Fibroblast of upper back skin (primary cell): Measurements from ENCODE around the gene C1orf50.
"Not testable (repeated sequence)": the region's sequence is repeated elsewhere in the genome, so short reads cannot be mapped to it uniquely, and the experiment has no call there.

ENCODE experiments used
- DNase-seq: peaks from one replicate; pipeline ENCODE4 v3.0.0-alpha.2; 2013

The C1orf50 gene

GRCh38 chr1:42806593-42806992 is 39.5 kb downstream of the C1orf50 start:
- DNase-seq: no peak

DNA sequence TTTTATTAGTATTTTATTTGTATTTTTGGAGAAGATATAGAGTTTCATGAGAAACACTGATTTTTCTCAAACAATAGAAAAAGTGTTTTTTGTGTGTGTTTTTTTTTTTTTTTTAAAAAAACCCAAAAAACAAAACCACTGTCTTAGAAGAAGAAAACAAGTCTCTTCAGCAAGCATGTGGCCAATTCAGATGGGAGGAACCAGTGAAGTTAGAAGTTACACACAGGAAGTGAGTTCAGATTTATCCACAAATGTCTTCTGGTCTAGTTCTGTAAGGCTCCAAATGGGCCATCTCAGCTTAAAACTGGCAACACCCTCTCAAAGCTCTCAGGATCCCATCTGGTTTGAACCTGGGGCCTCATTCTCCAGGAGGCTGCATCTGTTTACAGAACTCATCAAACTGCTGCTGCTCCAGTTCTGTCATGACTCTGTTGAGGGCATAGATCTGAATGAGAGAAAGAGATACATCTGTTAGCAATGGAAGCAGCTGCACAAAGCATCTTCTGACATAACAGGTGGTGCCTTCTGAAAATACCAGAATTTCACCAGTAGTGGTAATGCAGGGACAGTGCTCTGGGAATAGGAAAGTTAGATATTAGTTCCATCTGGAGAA is 40.1 kb downstream of the C1orf50 start:
- DNase-seq: no peak

- DNase-seq: not testable (repeated sequence)
These were observed 47.8 kb downstream of the C1orf50 start for GRCh38 chr1:42814815-42815214.

GRCh38 chr1:42815941-42816584 is 49.0 kb downstream of the C1orf50 start:
- no peak for DNase-seq

- peak; percentile 84 for DNase-seq
These were observed 49.8 kb downstream of the C1orf50 start, which contains the start of the genes ERMAP and SVBP for GRCh38 chr1:42816585-42817439. TSS of gene ERMAP (plus strand) at chr1:42817122. CDS start at chr1:42830449, 13,327 bp downstream. TSS of gene SVBP (minus strand) at chr1:42817397. CDS start at chr1:42816544, 853 bp downstream.

- no peak for DNase-seq
These were observed 50.4 kb downstream of the C1orf50 start for GRCh38 chr1:42817440-42817767.

DNA sequence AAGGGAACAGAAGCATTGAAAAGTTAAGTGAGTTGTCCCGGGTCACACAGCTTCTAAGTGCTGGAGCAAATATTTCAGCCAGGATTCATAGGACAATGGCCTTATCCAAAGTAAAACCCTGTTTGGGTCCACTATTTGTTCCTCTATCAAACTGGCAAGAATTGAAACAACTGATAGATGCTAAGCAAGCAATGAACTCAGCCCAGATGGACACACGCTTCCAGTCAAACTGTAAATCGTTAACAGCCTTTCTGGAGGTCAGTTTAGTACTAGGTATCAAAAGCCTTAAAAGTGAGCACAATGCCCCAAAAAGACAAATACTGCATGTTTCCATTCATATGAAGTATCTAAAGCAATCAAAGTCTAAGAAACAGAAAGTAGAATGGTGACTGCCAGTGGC is 50.9 kb downstream of the C1orf50 start:
- DNase-seq: no peak

DNA sequence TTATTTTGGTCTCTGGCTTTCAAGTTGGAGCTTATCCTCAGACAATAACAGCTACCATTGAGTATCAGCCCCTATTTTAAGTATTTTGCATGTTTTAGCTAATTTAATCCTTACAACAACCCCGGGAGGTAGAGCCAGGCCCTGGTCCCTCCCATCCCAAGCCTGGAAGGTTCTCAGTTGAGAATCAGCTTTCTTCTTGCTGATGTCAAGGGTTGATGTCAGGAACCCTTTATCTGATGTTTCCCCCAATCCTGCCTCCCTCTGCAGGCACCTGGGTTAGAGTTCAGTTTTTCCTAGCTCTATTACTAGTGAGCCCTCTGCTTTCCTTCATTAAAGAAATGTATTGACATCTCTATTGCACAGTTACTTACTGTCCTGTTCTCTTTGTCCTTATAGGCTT is 53.8 kb downstream of the C1orf50 start:
- DNase-seq: no peak

DNA sequence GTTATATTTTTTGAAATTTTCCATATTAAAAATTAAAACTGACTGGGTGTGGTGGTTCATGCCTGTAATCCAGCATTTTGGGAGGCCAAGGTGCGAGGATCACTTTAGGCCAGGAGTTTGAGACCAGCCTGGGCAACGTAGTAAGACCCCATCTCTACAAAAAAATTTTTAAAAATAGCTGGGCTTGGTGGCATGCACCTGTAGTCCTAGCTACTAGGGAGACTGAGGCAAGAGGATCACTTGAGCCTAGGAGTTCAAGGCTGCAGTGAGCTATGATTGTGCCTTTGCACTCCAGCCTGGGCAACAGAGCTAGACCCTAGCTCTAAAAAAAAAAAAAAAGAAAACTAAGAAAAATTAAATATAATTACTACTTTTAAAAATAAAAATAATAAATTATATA is 54.6 kb downstream of the C1orf50 start:
- no peak for DNase-seq

GRCh38 chr1:42822800-42823392 is 55.8 kb downstream of the C1orf50 start:
- DNase-seq: peak; percentile 88

GRCh38 chr1:42824481-42825035 is 57.5 kb downstream of the C1orf50 start:
- DNase-seq: no peak

DNA sequence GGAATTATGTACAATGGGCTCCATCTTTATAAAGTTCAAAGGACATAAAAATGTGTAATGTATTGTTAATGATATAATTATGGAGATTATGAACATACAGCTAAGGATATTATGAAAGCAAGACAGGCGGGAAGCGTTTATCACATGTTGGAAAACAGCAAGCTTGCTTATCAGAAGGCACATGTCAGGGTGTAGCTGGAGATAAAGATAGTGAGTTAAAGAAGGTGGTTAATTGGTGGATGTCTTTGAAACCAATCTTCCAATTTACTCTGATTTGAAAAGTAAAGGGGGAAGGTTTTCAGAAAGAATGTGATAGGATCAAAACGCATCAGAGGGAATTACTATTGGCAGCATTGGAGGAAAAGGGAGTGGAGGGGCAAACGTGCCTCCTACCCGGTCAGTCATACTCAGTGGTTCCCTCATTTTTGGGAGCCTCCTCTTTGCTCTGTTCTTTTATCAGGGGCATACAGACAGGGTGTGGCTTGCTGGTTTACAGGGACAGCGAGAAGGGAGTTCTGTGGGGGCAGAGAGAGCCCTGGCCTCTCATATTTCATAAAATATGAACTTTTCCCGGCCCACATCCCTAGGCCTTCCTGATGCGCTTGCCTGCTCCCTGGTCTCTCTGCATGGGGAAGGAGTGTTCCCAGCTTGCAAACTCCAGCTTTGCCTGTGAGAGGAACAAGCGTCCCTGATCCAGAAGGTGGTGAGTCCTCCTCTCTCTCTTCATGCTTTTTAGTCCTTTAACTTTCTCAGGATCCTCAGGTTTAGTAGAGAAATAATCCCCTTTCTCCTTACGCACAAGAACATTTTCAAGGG is 58.2 kb downstream of the C1orf50 start:
- no peak for DNase-seq
